ENCODE results near the gene LIMD2.

LIMD2 gene

DNA sequence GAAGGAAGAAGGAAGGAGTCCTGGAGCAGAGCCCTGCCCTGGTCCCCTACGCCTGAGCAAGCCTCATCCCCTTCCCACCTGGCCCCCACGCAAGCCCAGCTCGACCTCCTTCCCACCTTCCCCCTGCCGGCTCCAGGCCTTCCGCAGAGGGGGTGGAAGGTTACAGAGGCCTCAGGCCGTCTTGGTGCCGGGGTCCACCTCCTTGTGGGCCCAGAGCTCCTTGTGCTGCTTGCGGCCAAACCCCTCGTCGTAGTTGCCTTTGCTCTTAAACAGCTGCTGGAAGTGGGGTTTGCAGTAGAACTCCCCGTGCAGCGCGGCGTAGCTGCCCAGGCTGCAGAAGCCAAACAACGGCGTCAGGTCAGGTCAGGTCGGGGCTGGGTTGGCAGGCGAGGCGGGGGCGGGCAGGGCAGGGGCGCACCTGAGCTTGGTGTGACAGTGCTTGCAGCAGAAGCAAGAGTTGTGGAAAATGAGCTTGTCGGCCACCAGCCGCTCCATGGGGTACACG, 1.5 kb downstream of the LIMD2 start:
- Histone ChIP-seq H3K9ac (ENCODE audit: insufficient read length) (peak overlapping the region; percentile 76), H3K27ac (no peak overlapping the region), H3K36me3 (ENCODE audit: insufficient read depth, low read length) (peaks cover 2% of the 10 kb centered on the region; the same call in 1 of the 2 replicates), H3K4me3 (peak overlapping the region; percentile 88), H3K9me3 (ENCODE audit: low read depth, low read length) (no peaks in the 10 kb centered on the region)
- no peak for DNase-seq (ENCODE audit: low read depth, low spot score)
- no peak for TF ChIP-seq EZH2 (IDR thresholded peaks at IDR 0.05)
- no peak for TF ChIP-seq POLR2AphosphoS5 (IDR thresholded peaks at IDR 0.05; ENCODE audit: borderline replicate concordance, low read depth, low read length)
- no peak for TF ChIP-seq FOXP2 (optimal IDR thresholded peaks at IDR 0.05; ENCODE audit: control extremely low read depth, extremely low read length, insufficient read depth)

DNA sequence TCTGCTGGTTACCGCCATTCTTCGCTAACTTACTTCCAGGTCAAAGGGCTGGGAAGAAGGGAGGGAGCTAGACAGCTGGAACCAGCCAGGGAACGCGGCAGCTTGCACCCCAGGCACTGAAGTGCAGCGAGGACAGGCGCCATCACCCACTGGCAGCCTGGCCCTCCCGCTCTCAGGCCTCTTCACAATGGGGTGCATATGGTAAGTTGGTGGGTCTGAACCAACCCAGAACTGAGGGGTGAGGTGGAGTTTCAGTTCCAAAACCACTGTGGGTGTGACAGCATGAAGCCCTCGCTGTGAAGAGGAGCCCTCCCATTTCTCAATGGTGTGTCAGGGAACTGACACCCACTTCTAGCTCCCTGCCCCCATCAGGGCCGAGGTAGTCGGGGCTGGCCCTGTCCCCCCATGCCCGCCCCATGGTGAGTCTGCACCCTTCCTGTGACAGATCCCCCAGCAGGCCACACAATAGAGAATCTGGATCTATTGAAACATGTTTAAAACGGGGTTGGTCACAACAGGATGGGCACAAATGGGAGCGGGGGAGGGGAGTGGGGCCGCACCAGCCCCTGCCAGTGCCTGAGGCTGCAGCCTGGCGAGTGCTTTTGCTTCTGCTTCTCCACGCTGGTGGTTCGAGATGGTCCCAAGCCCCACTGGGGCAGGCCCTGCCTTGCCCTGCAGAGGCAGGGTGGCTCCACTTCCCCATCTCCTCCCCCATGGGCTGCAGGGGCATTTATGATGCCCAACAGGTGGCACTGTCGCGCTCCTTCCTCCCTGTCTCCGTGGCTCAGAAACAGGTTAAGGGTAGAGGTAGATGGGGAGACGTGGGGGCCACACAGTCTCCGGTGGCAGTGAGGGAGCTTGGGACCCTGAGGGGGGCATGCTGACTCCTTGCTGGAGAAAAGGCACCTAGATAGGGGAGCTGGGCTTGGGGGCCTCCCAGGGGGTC, 2.3 kb downstream of the LIMD2 start:
- no peak for DNase-seq (ENCODE audit: low read depth, low spot score)
- no peaks in the 10 kb centered on the region for H3K9me3 ChIP-seq (ENCODE audit: low read depth, low read length)
- H3K36me3 ChIP-seq (ENCODE audit: insufficient read depth, low read length), result peaks cover 2% of the 10 kb centered on the region; the same call in 1 of the 2 replicates
- H3K27ac ChIP-seq, result no peak overlapping the region
- no peak overlapping the region; the same call in 1 of the 2 replicates for H3K4me3 ChIP-seq
- H3K9ac ChIP-seq (ENCODE audit: insufficient read length), result no peak overlapping the region
- TF ChIP-seq POLR2AphosphoS5 (IDR thresholded peaks at IDR 0.05; ENCODE audit: borderline replicate concordance, low read depth, low read length) (no peak; the same call in 1 of the 2 replicates), FOXP2 (optimal IDR thresholded peaks at IDR 0.05; ENCODE audit: control extremely low read depth, extremely low read length, insufficient read depth) (no peak), EZH2 (IDR thresholded peaks at IDR 0.05) (no peak)

DNA sequence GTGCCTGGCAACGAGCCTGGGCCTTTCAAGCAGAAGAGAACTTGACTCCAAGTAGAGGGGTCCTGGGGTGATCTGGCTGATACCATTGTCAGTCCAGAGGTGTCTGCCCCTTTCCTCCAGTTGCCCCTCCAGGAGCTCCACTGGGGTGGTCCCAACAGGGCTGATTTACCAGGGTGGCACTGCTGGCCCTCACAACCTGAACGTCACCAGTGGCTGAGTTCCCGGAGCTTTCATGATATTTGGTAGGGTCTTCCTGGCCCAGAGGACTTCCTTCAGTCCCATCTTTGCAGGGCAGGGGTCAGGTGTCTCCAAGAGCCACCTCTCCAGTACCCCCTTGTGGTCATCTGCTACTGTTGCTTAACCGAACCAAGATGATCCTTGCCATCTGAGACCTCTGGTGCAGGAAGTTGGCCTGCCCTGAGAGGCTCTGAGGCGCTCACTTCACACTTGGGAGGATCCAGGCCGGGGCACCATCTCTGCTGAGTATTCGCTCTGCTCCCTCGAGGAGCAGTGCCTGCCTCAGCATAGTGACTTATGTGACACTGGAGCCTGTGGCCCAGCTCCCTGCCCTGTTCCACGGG, 3.5 kb downstream of the LIMD2 start:
- H3K9ac ChIP-seq (ENCODE audit: insufficient read length), result no peak overlapping the region
- DNase-seq (ENCODE audit: low read depth, low spot score), result no peak
- peaks cover 2% of the 10 kb centered on the region; the same call in 1 of the 2 replicates for H3K36me3 ChIP-seq (ENCODE audit: insufficient read depth, low read length)
- no peak overlapping the region for H3K4me3 ChIP-seq
- peak overlapping the region; percentile 61; the same call in 1 of the 2 replicates for H3K27ac ChIP-seq
- H3K9me3 ChIP-seq (ENCODE audit: low read depth, low read length), result no peaks in the 10 kb centered on the region
- TF ChIP-seq POLR2AphosphoS5 (IDR thresholded peaks at IDR 0.05; ENCODE audit: borderline replicate concordance, low read depth, low read length) (no peak; the same call in 1 of the 2 replicates), EZH2 (IDR thresholded peaks at IDR 0.05) (no peak), FOXP2 (optimal IDR thresholded peaks at IDR 0.05; ENCODE audit: control extremely low read depth, extremely low read length, insufficient read depth) (no peak)

DNA sequence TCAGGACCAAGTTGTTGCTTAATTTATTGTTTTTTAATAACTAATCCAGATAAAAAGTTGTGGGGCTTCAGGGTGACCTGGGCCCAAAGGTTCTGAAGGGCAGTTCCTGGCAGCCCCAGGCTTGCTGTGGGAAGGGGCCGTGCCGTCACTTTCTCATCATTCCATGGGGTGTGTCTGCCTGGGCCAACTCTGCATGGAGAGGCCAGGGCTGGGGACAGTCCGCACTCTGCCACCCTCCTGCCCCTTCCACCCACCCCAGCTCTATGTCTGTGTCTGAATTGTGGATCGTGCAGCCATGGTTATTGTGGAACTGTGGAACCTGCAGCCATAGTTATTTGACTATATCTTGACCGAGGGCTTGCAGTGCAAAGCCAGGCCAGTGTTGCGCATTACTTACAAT, 4.0 kb downstream of the LIMD2 start:
- peaks cover 2% of the 10 kb centered on the region; the same call in 1 of the 2 replicates for H3K36me3 ChIP-seq (ENCODE audit: insufficient read depth, low read length)
- H3K27ac ChIP-seq, result peak overlapping the region; percentile 57; the same call in 1 of the 2 replicates
- DNase-seq (ENCODE audit: low read depth, low spot score), result no peak
- TF ChIP-seq POLR2AphosphoS5 (IDR thresholded peaks at IDR 0.05; ENCODE audit: borderline replicate concordance, low read depth, low read length) (no peak; the same call in 1 of the 2 replicates), FOXP2 (optimal IDR thresholded peaks at IDR 0.05; ENCODE audit: control extremely low read depth, extremely low read length, insufficient read depth) (no peak), EZH2 (IDR thresholded peaks at IDR 0.05) (no peak)
- no peak overlapping the region for H3K4me3 ChIP-seq
- no peaks in the 10 kb centered on the region for H3K9me3 ChIP-seq (ENCODE audit: low read depth, low read length)
- no peak overlapping the region for H3K9ac ChIP-seq (ENCODE audit: insufficient read length)

DNA sequence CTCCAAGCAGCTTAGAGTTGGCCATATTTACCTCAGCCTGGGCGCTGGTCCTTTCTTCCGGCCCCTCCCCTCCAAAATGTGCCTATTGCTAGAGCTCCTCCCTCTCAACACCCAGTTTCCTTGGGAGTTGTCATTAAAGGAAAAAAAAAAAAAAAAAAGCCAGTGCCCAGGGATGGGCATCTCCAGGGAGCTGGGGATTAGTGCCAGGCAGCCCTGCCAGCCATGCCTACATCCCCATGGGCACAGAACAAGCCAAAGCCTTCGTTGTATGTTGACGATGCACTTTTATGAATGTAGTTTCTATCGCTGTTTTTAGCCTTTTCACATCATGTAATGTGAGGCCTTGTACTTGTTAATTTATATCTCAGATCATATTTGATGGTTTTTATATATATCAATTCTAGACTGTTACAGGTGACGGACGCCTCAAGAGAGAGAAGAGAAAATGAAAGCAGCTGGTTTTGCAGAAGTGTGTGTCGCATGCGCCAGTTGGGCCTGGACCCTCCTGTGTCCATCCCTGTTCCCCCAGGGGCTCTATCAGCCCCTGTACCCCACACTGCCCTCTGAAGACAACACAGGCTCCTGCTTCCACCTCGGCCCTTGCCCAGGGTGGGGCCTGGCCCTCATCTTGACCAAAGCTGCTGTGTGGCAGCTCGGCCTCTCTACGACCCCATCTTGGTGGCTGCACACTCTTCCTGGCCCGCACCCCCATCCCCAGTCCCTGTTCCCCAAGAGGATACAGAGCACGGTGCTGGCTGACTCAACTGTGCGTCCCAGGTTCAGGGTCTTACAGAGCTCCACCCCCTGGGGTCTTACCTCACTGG, 4.8 kb downstream of the LIMD2 start:
- no peaks in the 10 kb centered on the region for H3K9me3 ChIP-seq (ENCODE audit: low read depth, low read length)
- H3K4me3 ChIP-seq, result no peak overlapping the region
- no peak for DNase-seq (ENCODE audit: low read depth, low spot score)
- peaks cover 2% of the 10 kb centered on the region; the same call in 1 of the 2 replicates for H3K36me3 ChIP-seq (ENCODE audit: insufficient read depth, low read length)
- H3K9ac ChIP-seq (ENCODE audit: insufficient read length), result no peak overlapping the region
- peak overlapping the region; percentile 57; the same call in 1 of the 2 replicates for H3K27ac ChIP-seq
- TF ChIP-seq EZH2 (IDR thresholded peaks at IDR 0.05), result no peak
- no peak for TF ChIP-seq FOXP2 (optimal IDR thresholded peaks at IDR 0.05; ENCODE audit: control extremely low read depth, extremely low read length, insufficient read depth)
- TF ChIP-seq POLR2AphosphoS5 (IDR thresholded peaks at IDR 0.05; ENCODE audit: borderline replicate concordance, low read depth, low read length), result no peak

DNA sequence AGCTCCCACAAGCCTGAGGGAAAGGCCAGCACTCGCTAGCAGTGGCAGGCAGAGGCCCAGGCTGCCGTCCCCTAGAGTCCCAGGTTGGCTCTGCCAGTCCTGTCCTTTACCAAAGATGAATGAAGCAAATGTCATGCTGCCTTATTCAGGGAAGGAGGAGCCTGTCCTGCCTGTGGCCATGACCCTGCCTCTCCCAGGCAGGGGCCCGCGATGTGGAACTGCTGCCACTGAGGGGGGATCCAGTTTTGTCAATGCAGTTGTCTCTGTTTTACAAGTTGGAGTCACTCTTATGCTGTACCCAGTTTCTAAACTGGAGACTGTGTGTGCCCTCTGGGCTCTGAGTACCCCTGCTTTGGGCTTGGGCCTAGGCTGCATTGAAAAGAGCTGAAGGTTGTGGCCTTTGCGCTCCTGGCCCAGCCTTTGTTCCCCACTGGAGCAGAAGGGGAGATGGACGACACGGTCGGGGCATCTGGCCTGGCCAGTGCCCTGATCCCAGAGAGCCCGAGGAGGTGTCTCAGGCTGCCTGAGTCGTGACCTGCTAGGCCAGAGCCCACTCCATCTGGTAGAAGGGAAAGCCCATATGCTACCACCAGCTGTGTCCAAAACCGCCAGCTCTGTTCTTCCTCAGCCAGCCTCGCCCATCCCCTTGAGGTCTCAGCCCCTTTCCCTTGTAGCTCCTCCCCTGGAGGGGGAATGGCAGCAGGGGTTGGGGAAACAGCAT, 5.5 kb downstream of the LIMD2 start:
- no peak for DNase-seq (ENCODE audit: low read depth, low spot score)
- peaks cover 2% of the 10 kb centered on the region; the same call in 1 of the 2 replicates for H3K36me3 ChIP-seq (ENCODE audit: insufficient read depth, low read length)

More for the DNA sequence above, 5.5 kb downstream of the LIMD2 start:
- Histone ChIP-seq H3K9ac (ENCODE audit: insufficient read length) (no peak overlapping the region), H3K9me3 (ENCODE audit: low read depth, low read length) (no peaks in the 10 kb centered on the region), H3K4me3 (no peak overlapping the region), H3K27ac (no peak overlapping the region)
- peak; percentile 10; the same call in 1 of the 2 replicates for TF ChIP-seq POLR2AphosphoS5 (IDR thresholded peaks at IDR 0.05; ENCODE audit: borderline replicate concordance, low read depth, low read length)
- no peak for TF ChIP-seq FOXP2 (optimal IDR thresholded peaks at IDR 0.05; ENCODE audit: control extremely low read depth, extremely low read length, insufficient read depth)
- no peak for TF ChIP-seq EZH2 (IDR thresholded peaks at IDR 0.05)
